GM23248 (cell line): Measurements from ENCODE around the gene CD9.
"Not testable (repeated sequence)": the region's sequence is repeated elsewhere in the genome, so short reads cannot be mapped to it uniquely, and the experiment has no call there.

Source experiments
- EZH2 ChIP-seq: fragments of 200-600 bp; sonication (generic); IDR thresholded peaks from 2 replicates; pipeline ENCODE4 v1.6.1; 2018; ENCODE audit warnings: antibody characterized with exemption, mild to moderate bottlenecking; ENCODE audit not compliant: insufficient read depth, poor library complexity, severe bottlenecking
- EZH2phosphoT487 ChIP-seq: fragments of 200-600 bp; sonication (generic); IDR thresholded peaks from 2 replicates; pipeline ENCODE4 v1.6.1; 2018; ENCODE audit warnings: antibody characterized with exemption, moderate library complexity, mild to moderate bottlenecking, low read depth; ENCODE audit not compliant: insufficient read depth

- not testable (repeated sequence) for TF ChIP-seq EZH2phosphoT487, EZH2
These were observed 9.2 kb downstream of the CD9 start for GRCh38 chr12:6209428-6209827.
